ENCODE measurements around the gene ZNF609. TPM values are rescaled to one million over a fixed set of nuclear protein-coding genes. Genes with fewer than 3 reads are reported as not detected.
"Not testable (repeated sequence)": the region's sequence is repeated elsewhere in the genome, so short reads cannot be mapped to it uniquely, and the experiment has no call there.

The ZNF609 gene
- total RNA-seq, 4 donors from 2014 or later: 38.7 to 50.6 (median 43.9) TPM

GRCh38 chr15:64583519-64583918 lies 123.1 kb downstream of the ZNF609 start:
- Histone ChIP-seq H3K36me3 (no peaks in the 10 kb centered on the region), H3K4me3 (no peak overlapping the region), H3K4me1 (peaks cover 0 to 33% (median 0%) of the 10 kb centered on the region in 3 donors), H3K27me3 (no peaks in the 10 kb centered on the region), H3K27ac (no peak overlapping the region), H3K9me3 (peaks cover 0 to 19% (median 0%) of the 10 kb centered on the region in 3 donors)
- TF ChIP-seq POLR2AphosphoS5 (IDR thresholded peaks at IDR 0.05) (no peak), CTCF (IDR thresholded peaks at IDR 0.05) (no peak), EP300 (IDR thresholded peaks at IDR 0.05) (no peak), POLR2A (IDR thresholded peaks at IDR 0.05) (no peak)
- no peak for ATAC-seq
- 73 to 94% methylated on average over 3 to 4 of the region's 4 CpGs for WGBS, 2 donors (ENCODE audit: low coverage in 1 of 2)

DNA sequence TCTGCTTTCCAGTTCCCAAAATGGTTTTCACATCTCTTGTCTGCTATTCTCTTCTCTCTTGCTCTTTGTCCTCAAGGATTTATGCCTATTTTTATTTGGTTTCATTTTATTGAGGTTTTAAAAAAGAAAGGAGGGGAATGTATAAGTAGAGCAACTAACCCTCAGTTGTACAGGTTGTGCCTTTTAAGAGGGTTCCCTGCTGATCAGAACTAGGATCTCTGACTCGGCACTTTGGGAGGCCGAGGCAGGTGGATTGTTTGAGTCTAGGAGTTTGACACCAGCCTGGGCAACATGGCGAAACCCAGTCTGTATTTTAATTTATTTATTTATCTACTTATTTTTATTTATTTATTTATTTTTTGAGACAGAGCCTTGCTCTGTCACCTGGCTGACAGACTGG lies 123.6 kb downstream of the ZNF609 start:
- 96 to 100% methylated on average over 3 of the region's 3 CpGs for WGBS, 2 donors (ENCODE audit: low coverage in 1 of 2)
- H3K27me3 ChIP-seq: no peaks in the 10 kb centered on the region

DNA sequence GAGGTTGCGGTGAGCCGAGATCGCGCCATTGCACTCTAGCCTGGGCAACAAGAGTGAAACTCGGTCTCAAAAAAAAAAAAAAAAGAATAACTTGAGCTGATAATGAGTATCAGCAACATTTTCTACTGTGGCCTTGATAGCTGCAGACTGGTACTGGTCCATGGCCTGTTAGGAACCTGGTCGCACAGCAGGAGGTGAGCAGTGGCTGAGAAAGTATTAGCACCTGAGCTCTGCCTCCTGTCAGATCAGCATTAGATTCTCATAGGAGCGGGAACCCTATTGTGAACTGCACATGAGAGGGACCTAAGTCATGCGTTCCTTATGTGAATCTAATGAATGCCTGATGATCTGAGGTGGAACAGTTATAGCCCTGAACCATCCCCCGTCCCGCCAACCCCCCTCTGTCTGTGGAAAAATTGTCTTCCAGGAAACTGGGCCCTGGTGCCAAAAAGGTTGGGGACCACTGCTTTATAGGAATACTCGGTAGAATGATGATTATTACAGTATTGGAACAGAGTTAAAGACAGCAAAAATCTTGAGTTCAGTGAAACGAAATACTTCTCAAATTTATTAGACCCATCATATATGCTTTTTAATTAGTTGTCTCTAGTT lies 126.0 kb downstream of the ZNF609 start:
- H3K27ac ChIP-seq: no peak overlapping the region
- H3K27me3 ChIP-seq: no peaks in the 10 kb centered on the region
- peaks cover 0 to 2% (median 0%) of the 10 kb centered on the region in 3 donors for H3K9me3 ChIP-seq
- H3K4me1 ChIP-seq: peaks cover 0 to 49% (median 0%) of the 10 kb centered on the region in 3 donors
- H3K4me3 ChIP-seq: no peak overlapping the region
- H3K36me3 ChIP-seq: no peaks in the 10 kb centered on the region
- no peak for TF ChIP-seq POLR2A (IDR thresholded peaks at IDR 0.05)
- TF ChIP-seq CTCF (IDR thresholded peaks at IDR 0.05): no peak
- TF ChIP-seq EP300 (IDR thresholded peaks at IDR 0.05): no peak
- no peak for TF ChIP-seq POLR2AphosphoS5 (IDR thresholded peaks at IDR 0.05)
- no peak for ATAC-seq
- 77 to 83% methylated on average over 5 to 9 of the region's 12 CpGs for WGBS, 2 donors (ENCODE audit: low coverage in 1 of 2)

More for the DNA sequence above, 123.6 kb downstream of the ZNF609 start:
- peaks cover 0 to 19% (median 0%) of the 10 kb centered on the region in 3 donors for H3K9me3 ChIP-seq
- peaks cover 0 to 38% (median 0%) of the 10 kb centered on the region in 3 donors for H3K4me1 ChIP-seq
- TF ChIP-seq POLR2AphosphoS5 (IDR thresholded peaks at IDR 0.05): no peak
- TF ChIP-seq CTCF (IDR thresholded peaks at IDR 0.05): no peak
- TF ChIP-seq POLR2A (IDR thresholded peaks at IDR 0.05): no peak
- no peak for TF ChIP-seq EP300 (IDR thresholded peaks at IDR 0.05)
- H3K27ac ChIP-seq: no peak overlapping the region
- ATAC-seq: no peak
- no peak overlapping the region for H3K4me3 ChIP-seq
- no peaks in the 10 kb centered on the region for H3K36me3 ChIP-seq

GRCh38 chr15:64586984-64587383 lies 126.6 kb downstream of the ZNF609 start:
- H3K27me3 ChIP-seq: no peaks in the 10 kb centered on the region
- TF ChIP-seq POLR2AphosphoS5 (IDR thresholded peaks at IDR 0.05) (no peak), CTCF (IDR thresholded peaks at IDR 0.05) (no peak), POLR2A (IDR thresholded peaks at IDR 0.05) (no peak), EP300 (IDR thresholded peaks at IDR 0.05) (no peak)
- no peaks in the 10 kb centered on the region for H3K36me3 ChIP-seq
- no peak for ATAC-seq
- H3K4me3 ChIP-seq: no peak overlapping the region
- H3K4me1 ChIP-seq: peaks cover 0 to 49% (median 0%) of the 10 kb centered on the region in 3 donors
- 68 to 78% methylated on average over 3 to 4 of the region's 4 CpGs for whole genome bisulfite sequencing, 2 donors (ENCODE audit: low coverage in 1 of 2)
- H3K27ac ChIP-seq: no peak overlapping the region
- H3K9me3 ChIP-seq: no peaks in the 10 kb centered on the region

- H3K9me3 ChIP-seq: no peaks in the 10 kb centered on the region
- H3K27ac ChIP-seq: no peak overlapping the region
- H3K4me3 ChIP-seq: no peak overlapping the region
- 59 to 78% methylated on average over 3 of the region's 3 CpGs for WGBS, 2 donors (ENCODE audit: low coverage in 1 of 2)
- peaks cover 0 to 44% (median 0%) of the 10 kb centered on the region in 3 donors for H3K4me1 ChIP-seq
- H3K36me3 ChIP-seq: no peaks in the 10 kb centered on the region
- H3K27me3 ChIP-seq: no peaks in the 10 kb centered on the region
- ATAC-seq: no peak
- no peak for TF ChIP-seq POLR2AphosphoS5 (IDR thresholded peaks at IDR 0.05)
- TF ChIP-seq EP300 (IDR thresholded peaks at IDR 0.05): no peak
- no peak for TF ChIP-seq CTCF (IDR thresholded peaks at IDR 0.05)
- TF ChIP-seq POLR2A (IDR thresholded peaks at IDR 0.05): no peak
These were observed 129.2 kb downstream of the ZNF609 start for GRCh38 chr15:64589435-64590084.

DNA sequence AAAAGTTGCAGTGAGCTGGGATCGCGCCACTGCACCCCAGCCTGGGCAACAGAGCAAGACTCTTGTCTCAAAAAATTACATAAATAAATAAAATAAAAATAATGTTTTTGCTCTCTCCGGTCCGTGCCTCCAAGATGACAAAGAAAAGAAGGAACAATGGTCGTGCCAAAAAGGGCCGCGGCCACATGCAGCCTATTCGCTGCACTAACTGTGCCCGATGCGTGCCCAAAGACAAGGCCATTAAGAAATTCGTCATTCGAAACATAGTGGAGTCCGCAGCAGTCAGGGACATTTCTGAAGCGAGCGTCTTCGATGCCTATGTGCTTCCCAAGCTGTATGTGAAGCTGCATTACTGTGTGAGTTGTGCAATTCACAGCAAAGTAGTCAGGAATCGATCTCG lies 132.5 kb downstream of the ZNF609 start:
- H3K4me3 ChIP-seq, H3K9me3 ChIP-seq, ATAC-seq, H3K36me3 ChIP-seq, H3K27ac ChIP-seq, H3K27me3 ChIP-seq: not testable (repeated sequence)
- peaks cover 5 to 36% (median 11%) of the 10 kb centered on the region in 3 donors for H3K4me1 ChIP-seq
- 86 to 100% methylated on average over 2 of the region's 18 CpGs for WGBS, 2 donors (ENCODE audit: low coverage in 1 of 2)

All from gastroesophageal sphincter (tissue), 4 donors.